Fibroblast of the aortic adventitia (primary cell): ENCODE results near the gene SNTA1. TPM values are rescaled to one million over a fixed set of nuclear protein-coding genes. Genes with fewer than 3 reads are reported as not detected.
"Not testable (repeated sequence)": the region's sequence is repeated elsewhere in the genome, so short reads cannot be mapped to it uniquely, and the experiment has no call there.

Source experiments
- DNase-seq: peaks from one replicate; pipeline ENCODE4 v3.0.0-alpha.2; 2010; ENCODE audit warnings: low read depth
- H3K4me3 ChIP-seq: 2 replicates; pipeline ENCODE4 v1.5.1; 2011; ENCODE audit warnings: low read depth, mild to moderate bottlenecking, control low read depth, low read length, moderate library complexity
- CTCF ChIP-seq: IDR thresholded peaks from 2 replicates; pipeline ENCODE4 v1.5.1; 2011; ENCODE audit warnings: mild to moderate bottlenecking, low read length, control low read depth, inconsistent platforms; ENCODE audit not compliant: insufficient read depth
- total RNA-seq: library from RNA; depleted of rRNA; stranded (reverse); fragments of >200 nt; gene quantifications from 2 replicates; pipeline ENCODE4 v1.2.3, GENCODE V29; 2012; ENCODE audit warnings: low replicate concordance

Gene SNTA1
- total RNA-seq, 1 donor: 25.7 TPM

- DNase-seq: no peak
- no peak overlapping the region for H3K4me3 ChIP-seq
- TF ChIP-seq CTCF: no peak
Observed at GRCh38 chr20:33474097-33474873, 30.7 kb upstream of the SNTA1 start.

- DNase-seq: no peak
- H3K4me3 ChIP-seq: no peak overlapping the region
- TF ChIP-seq CTCF: no peak
Observed at GRCh38 chr20:33472868-33473435, 29.4 kb upstream of the SNTA1 start.

GRCh38 chr20:33470866-33471265 lies 27.3 kb upstream of the SNTA1 start:
- TF ChIP-seq CTCF: no peak
- no peak overlapping the region for H3K4me3 ChIP-seq
- no peak for DNase-seq

GRCh38 chr20:33470457-33470856 lies 26.9 kb upstream of the SNTA1 start:
- no peak for TF ChIP-seq CTCF
- no peak for DNase-seq
- H3K4me3 ChIP-seq: no peak overlapping the region

GRCh38 chr20:33466303-33466646 lies 22.7 kb upstream of the SNTA1 start:
- no peak overlapping the region for H3K4me3 ChIP-seq
- TF ChIP-seq CTCF: no peak
- no peak for DNase-seq

GRCh38 chr20:33465481-33466302 lies 22.1 kb upstream of the SNTA1 start:
- H3K4me3 ChIP-seq: no peak overlapping the region
- TF ChIP-seq CTCF: no peak
- no peak for DNase-seq

- H3K4me3 ChIP-seq, DNase-seq: not testable (repeated sequence)
Observed at GRCh38 chr20:33464759-33465158, 21.2 kb upstream of the SNTA1 start.
